K562 (cell line): ENCODE results near the gene FAM24B. TPM values are rescaled to one million over a fixed set of nuclear protein-coding genes. Genes with fewer than 3 reads are reported as not detected.
A peak's percentile ranks its signal among the peaks of the same experiment; 100 is the strongest.

Experiments
- BACH1 ChIP-seq: fragments of 200-800 bp; sonication (Bioruptor generic); IDR thresholded peaks from 2 replicates; pipeline ENCODE4 v1.6.1; 2016; ENCODE audit warnings: missing genetic modification characterization, missing compliant biosample characterization
- DMBX1 ChIP-seq: fragments of 250-450 bp; sonication (Bioruptor Pico); IDR thresholded peaks from 2 replicates; pipeline ENCODE4 v1.8.0; 2022; ENCODE audit warnings: inconsistent platforms, mild to moderate bottlenecking, moderate library complexity, borderline replicate concordance
- FOXJ3 ChIP-seq: sonication (generic); formaldehyde crosslinking; IDR thresholded peaks from 2 replicates; pipeline ENCODE4 v1.4.0; 2020; ENCODE audit warnings: mild to moderate bottlenecking, missing genetic modification reagents
- FOXK1 ChIP-seq: sonication (generic); formaldehyde crosslinking; IDR thresholded peaks from 2 replicates; pipeline ENCODE4 v1.8.0; 2022; ENCODE audit warnings: missing genetic modification reagents, mild to moderate bottlenecking, borderline replicate concordance
- FOXM1 ChIP-seq, 2 experiments: fragments of 450-650 bp in 1 of 2; sonication (generic) in 1 of 2; formaldehyde crosslinking in 1 of 2; IDR thresholded peaks; 2 replicates each; pipeline versions ENCODE4 v1.6.1 to v1.9.0; 2017 to 2022; ENCODE audit warnings: low read depth in 2 of 2, mild to moderate bottlenecking in 2 of 2, missing genetic modification reagents in 1 of 2, moderate library complexity in 1 of 2
- HCFC1 ChIP-seq: IDR thresholded peaks from 2 replicates; pipeline ENCODE4 v1.6.1; 2012; ENCODE audit warnings: low read depth, low read length, improper control_type of control experiment
- HDAC6 ChIP-seq: IDR thresholded peaks from 2 replicates; pipeline ENCODE4 v1.6.1; 2012; ENCODE audit warnings: low read depth, mild to moderate bottlenecking, control low read depth, inconsistent platforms, low read length, moderate library complexity
- IRF2 ChIP-seq: sonication (generic); formaldehyde crosslinking; IDR thresholded peaks from 2 replicates; pipeline ENCODE4 v1.8.1; 2022; ENCODE audit warnings: mild to moderate bottlenecking, missing genetic modification reagents
- KLF6 ChIP-seq: fragments of 250-450 bp; sonication (Bioruptor Pico); IDR thresholded peaks from 2 replicates; pipeline ENCODE4 v1.4.0; 2020; ENCODE audit warnings: mild to moderate bottlenecking, moderate library complexity, borderline replicate concordance
- MAFF ChIP-seq: IDR thresholded peaks from 2 replicates; pipeline ENCODE4 v1.6.1; 2012; ENCODE audit warnings: low read length, improper control_type of control experiment
- NCOA1 ChIP-seq: fragments of 450-650 bp; IDR thresholded peaks from 2 replicates; pipeline ENCODE4 v1.6.1; 2016; ENCODE audit warnings: low read depth
- NEUROD1 ChIP-seq: fragments of 150-350 bp; IDR thresholded peaks from 2 replicates; pipeline ENCODE4 v1.6.1; 2014; ENCODE audit warnings: borderline replicate concordance, low read length, low read depth; ENCODE audit not compliant: partially characterized antibody
- TEAD4 ChIP-seq, 2 experiments: sonication (generic) in 1 of 2; formaldehyde crosslinking in 1 of 2; IDR thresholded peaks; 2 replicates each; pipeline versions ENCODE4 v1.6.1 to v1.8.0; 2012 to 2022; ENCODE audit warnings: borderline replicate concordance in 1 of 2, inconsistent platforms in 1 of 2, low read length in 1 of 2, mild to moderate bottlenecking in 1 of 2, missing genetic modification reagents in 1 of 2
- ZC3H4 ChIP-seq: sonication (generic); formaldehyde crosslinking; IDR thresholded peaks from 2 replicates; pipeline ENCODE4 v1.9.0; 2021; ENCODE audit warnings: missing genetic modification reagents, borderline replicate concordance
- ZFP30 ChIP-seq: fragments of 250-450 bp; sonication (Bioruptor Pico); IDR thresholded peaks from 2 replicates; pipeline ENCODE4 v1.8.0; 2022; ENCODE audit warnings: moderate library complexity, mild to moderate bottlenecking, inconsistent platforms, borderline replicate concordance
- ZNF12 ChIP-seq: sonication (generic); formaldehyde crosslinking; IDR thresholded peaks from 2 replicates; pipeline ENCODE4 v1.4.0; 2020; ENCODE audit warnings: mild to moderate bottlenecking, missing genetic modification reagents
- ZNF197 ChIP-seq: fragments of 200-800 bp; sonication (Bioruptor generic); IDR thresholded peaks from 2 replicates; pipeline ENCODE4 v1.6.1; 2016; ENCODE audit warnings: low read depth, missing genetic modification characterization, missing compliant biosample characterization
- polyA plus RNA-seq, 8 experiments: library from polyadenylated mRNA; depleted of rRNA in 4 of 8; stranded (reverse) in 5 of 8; unstranded in 3 of 8; fragments of >200 nt; fragmentation: Nextera tagmentation in 2 of 8; fragmentation: Illumina TruSeq in 1 of 8; extraction: Ambion mirVana in 2 of 8; extraction: Trizol in 1 of 8; gene quantifications; 2 replicates each; pipeline versions ENCODE4 v1.2.1 to v1.2.3, GENCODE V29; 2011 to 2014; ENCODE audit warnings: inconsistent platforms in 1 of 8, missing spikeins in 1 of 8
- total RNA-seq, 7 experiments: library from RNA; depleted of rRNA in 6 of 7; stranded (reverse); fragments of >200 nt in 6 of 7; fragmentation: Illumina TruSeq in 2 of 7; extraction: Trizol in 2 of 7; gene quantifications; 2 replicates each; pipeline versions ENCODE4 v1.2.1 to v1.2.3, GENCODE V29; 2011 to 2021; ENCODE audit warnings: low replicate concordance in 1 of 7
- TF ChIP-seq, protein P1 (sequence below): sonication (generic); formaldehyde crosslinking; IDR thresholded peaks from 2 replicates; pipeline ENCODE4 v1.8.0; 2022; ENCODE audit warnings: mild to moderate bottlenecking, missing genetic modification reagents
- TF ChIP-seq, protein P2 (sequence below): fragments of 200-800 bp; sonication (Bioruptor generic); IDR thresholded peaks from 2 replicates; pipeline ENCODE4 v1.6.1; 2017; ENCODE audit warnings: missing genetic modification characterization, missing compliant biosample characterization
- TF ChIP-seq, protein P3 (sequence below): fragments of 200-800 bp; sonication (Bioruptor generic); IDR thresholded peaks from 2 replicates; pipeline ENCODE4 v1.6.1; 2017; ENCODE audit warnings: missing genetic modification characterization, missing compliant biosample characterization
- TF ChIP-seq, protein P4 (sequence below), 3 experiments: fragments of 200-800 bp in 1 of 3; sonication (Bioruptor generic) in 1 of 3; sonication (generic) in 1 of 3; formaldehyde crosslinking in 1 of 3; IDR thresholded peaks; 2 replicates each; pipeline versions ENCODE4 v1.6.1 to v1.8.0; 2016 to 2022; ENCODE audit warnings: mild to moderate bottlenecking in 2 of 3, missing compliant biosample characterization in 2 of 3, missing genetic modification characterization in 2 of 3, missing genetic modification reagents in 1 of 3

Gene FAM24B
- total and polyA plus RNA-seq, 9 of the 15 experiments (the other 6 are each of a cell fraction or from before 2014, with no cell fraction given) = 6.0 to 19.6 (median 9.2) TPM

DNA sequence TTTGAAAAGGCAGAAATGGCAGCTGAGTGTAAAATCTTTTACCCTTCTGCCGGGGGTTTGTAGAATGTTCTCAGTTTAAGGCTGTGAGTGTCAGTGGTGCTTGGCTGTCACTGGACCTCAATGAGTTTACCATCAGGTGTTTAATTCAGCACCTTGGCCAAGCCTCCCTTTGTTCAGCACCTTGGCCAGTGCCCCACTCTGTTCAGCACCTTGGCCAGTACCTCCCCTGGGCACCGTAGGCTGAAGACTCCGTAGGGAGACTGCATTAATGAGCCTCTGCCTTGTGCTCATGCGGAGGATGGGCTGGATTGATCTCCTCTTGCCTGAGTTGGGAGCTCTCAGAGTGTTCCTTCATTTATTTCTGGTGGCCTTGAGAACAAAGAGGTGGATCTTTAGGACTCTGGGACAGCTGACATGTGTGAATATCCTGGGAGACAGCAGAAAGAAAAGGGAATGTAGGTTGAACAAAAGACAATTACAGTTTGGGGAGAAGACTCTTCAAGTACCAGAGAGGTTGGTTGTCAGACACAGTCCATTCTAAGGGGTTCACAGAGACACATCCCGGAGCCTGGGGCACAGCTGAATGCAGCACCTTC lies 32.6 kb upstream of the FAM24B start (continued):
- no peak for TF ChIP-seq NEUROD1
- TF ChIP-seq, protein P1, sequence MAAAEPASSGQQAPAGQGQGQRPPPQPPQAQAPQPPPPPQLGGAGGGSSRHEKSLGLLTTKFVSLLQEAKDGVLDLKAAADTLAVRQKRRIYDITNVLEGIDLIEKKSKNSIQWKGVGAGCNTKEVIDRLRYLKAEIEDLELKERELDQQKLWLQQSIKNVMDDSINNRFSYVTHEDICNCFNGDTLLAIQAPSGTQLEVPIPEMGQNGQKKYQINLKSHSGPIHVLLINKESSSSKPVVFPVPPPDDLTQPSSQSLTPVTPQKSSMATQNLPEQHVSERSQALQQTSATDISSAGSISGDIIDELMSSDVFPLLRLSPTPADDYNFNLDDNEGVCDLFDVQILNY (CRISPR knock-in tag) = peak; percentile 98
- TF ChIP-seq ZFP30 (CRISPR knock-in tag) = no peak
- peak; percentile 87 for TF ChIP-seq BACH1 (tag)
- no peak for TF ChIP-seq TEAD4 (IDR thresholded peaks at IDR 0.05; ENCODE audit: low read length)
- peak; percentile 94; the same call in 1 of the 2 replicates for TF ChIP-seq TEAD4 (CRISPR knock-in tag; IDR thresholded peaks at IDR 0.05; ENCODE audit: borderline replicate concordance)
- peak; percentile 100 for TF ChIP-seq NCOA1
- TF ChIP-seq HCFC1 = peak; percentile 63
- TF ChIP-seq KLF6 = 0 out of 2 replicates have a peak, but pooled peaks have one; percentile 54
- TF ChIP-seq, protein P2, sequence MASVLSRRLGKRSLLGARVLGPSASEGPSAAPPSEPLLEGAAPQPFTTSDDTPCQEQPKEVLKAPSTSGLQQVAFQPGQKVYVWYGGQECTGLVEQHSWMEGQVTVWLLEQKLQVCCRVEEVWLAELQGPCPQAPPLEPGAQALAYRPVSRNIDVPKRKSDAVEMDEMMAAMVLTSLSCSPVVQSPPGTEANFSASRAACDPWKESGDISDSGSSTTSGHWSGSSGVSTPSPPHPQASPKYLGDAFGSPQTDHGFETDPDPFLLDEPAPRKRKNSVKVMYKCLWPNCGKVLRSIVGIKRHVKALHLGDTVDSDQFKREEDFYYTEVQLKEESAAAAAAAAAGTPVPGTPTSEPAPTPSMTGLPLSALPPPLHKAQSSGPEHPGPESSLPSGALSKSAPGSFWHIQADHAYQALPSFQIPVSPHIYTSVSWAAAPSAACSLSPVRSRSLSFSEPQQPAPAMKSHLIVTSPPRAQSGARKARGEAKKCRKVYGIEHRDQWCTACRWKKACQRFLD (CRISPR knock-in tag) = peak; percentile 97
- peak; percentile 97 for TF ChIP-seq ZNF197 (CRISPR knock-in tag)
- TF ChIP-seq ZNF12 (CRISPR knock-in tag) = peak; percentile 88; the same call in 1 of the 2 replicates
- no peak for TF ChIP-seq ZC3H4 (CRISPR knock-in tag)
- peak; percentile 94 for TF ChIP-seq DMBX1 (CRISPR knock-in tag)
- peak; percentile 95 for TF ChIP-seq IRF2 (CRISPR knock-in tag)
- TF ChIP-seq FOXK1 (CRISPR knock-in tag) = peak; percentile 99
- TF ChIP-seq, protein P3, sequence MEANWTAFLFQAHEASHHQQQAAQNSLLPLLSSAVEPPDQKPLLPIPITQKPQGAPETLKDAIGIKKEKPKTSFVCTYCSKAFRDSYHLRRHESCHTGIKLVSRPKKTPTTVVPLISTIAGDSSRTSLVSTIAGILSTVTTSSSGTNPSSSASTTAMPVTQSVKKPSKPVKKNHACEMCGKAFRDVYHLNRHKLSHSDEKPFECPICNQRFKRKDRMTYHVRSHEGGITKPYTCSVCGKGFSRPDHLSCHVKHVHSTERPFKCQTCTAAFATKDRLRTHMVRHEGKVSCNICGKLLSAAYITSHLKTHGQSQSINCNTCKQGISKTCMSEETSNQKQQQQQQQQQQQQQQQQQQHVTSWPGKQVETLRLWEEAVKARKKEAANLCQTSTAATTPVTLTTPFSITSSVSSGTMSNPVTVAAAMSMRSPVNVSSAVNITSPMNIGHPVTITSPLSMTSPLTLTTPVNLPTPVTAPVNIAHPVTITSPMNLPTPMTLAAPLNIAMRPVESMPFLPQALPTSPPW (CRISPR knock-in tag) = peak; percentile 67
- TF ChIP-seq HDAC6 = no peak
- TF ChIP-seq MAFF = no peak
- TF ChIP-seq, protein P4, sequence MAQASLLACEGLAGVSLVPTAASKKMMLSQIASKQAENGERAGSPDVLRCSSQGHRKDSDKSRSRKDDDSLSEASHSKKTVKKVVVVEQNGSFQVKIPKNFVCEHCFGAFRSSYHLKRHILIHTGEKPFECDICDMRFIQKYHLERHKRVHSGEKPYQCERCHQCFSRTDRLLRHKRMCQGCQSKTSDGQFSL (CRISPR knock-in tag; IDR thresholded peaks at IDR 0.05) = peak; percentile 61
- TF ChIP-seq, protein P4 (tag; IDR thresholded peaks at IDR 0.05) = no peak
- no peak for TF ChIP-seq FOXM1 (IDR thresholded peaks at IDR 0.05; ENCODE audit: low read depth)
- peak; percentile 97 for TF ChIP-seq FOXM1 (CRISPR knock-in tag; IDR thresholded peaks at IDR 0.05; ENCODE audit: low read depth)
- peak; percentile 90 for TF ChIP-seq FOXJ3 (CRISPR knock-in tag)
